HEK293T (cell line): ENCODE measurements around the gene MORN5.

Source experiments
- ELF4 ChIP-seq: fragments of 450-650 bp; IDR thresholded peaks from 2 replicates; pipeline ENCODE4 v1.6.1; 2017; ENCODE audit warnings: antibody characterized with exemption
- FOXA1 ChIP-seq: fragments of 450-650 bp; IDR thresholded peaks from 2 replicates; pipeline ENCODE4 v1.6.1; 2016; ENCODE audit warnings: mild to moderate bottlenecking
- FOXK2 ChIP-seq: fragments of 450-650 bp; IDR thresholded peaks from 2 replicates; pipeline ENCODE4 v1.6.1; 2016; ENCODE audit warnings: mild to moderate bottlenecking
- FOXM1 ChIP-seq: fragments of 450-650 bp; IDR thresholded peaks from 2 replicates; pipeline ENCODE4 v1.6.1; 2017; ENCODE audit warnings: mild to moderate bottlenecking, borderline replicate concordance
- LEF1 ChIP-seq: fragments of 450-650 bp; IDR thresholded peaks from 2 replicates; pipeline ENCODE4 v1.6.1; 2017; ENCODE audit warnings: mild to moderate bottlenecking, borderline replicate concordance
- SP1 ChIP-seq: fragments of 450-650 bp; IDR thresholded peaks from 2 replicates; pipeline ENCODE4 v1.6.1; 2017
- ZNF384 ChIP-seq: fragments of 450-650 bp; IDR thresholded peaks from 2 replicates; pipeline ENCODE4 v1.6.1; 2016

DNA sequence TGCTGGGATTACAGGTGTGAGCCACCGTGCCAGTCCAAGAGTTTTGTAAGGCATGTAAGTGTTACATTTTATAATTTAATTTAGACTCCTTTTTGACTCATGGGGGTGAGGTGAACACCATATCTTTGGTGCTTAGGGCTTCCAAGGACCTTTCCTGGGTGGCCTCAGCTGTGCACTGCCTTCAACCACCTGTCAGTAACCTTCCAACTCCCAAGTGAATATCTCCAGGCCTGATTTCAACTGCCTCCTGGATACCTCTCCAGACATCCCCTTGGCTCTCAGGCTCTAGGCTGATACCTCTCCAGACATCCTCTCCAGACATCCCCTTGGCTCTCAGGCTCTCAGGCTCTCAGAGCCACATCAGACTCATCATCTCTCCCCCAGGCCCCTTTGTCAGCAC is 35.7 kb upstream of the MORN5 start:
- TF ChIP-seq SP1: no peak
- TF ChIP-seq FOXM1: no peak
- no peak for TF ChIP-seq ELF4
- TF ChIP-seq FOXK2: no peak
- no peak for TF ChIP-seq LEF1
- no peak for TF ChIP-seq ZNF384
- TF ChIP-seq FOXA1: no peak
